Stimulated activated CD4-positive, alpha-beta T cell treated with anti-CD3 and anti-CD28 coated beads, Interleukin-4, amount 100 ng/mL, for 24 hours (primary cell): ENCODE data around the gene WWTR1.

Source experiments
- DNase-seq: peaks from one replicate; pipeline ENCODE4 v3.0.0-alpha.2; 2020

Gene WWTR1

DNA sequence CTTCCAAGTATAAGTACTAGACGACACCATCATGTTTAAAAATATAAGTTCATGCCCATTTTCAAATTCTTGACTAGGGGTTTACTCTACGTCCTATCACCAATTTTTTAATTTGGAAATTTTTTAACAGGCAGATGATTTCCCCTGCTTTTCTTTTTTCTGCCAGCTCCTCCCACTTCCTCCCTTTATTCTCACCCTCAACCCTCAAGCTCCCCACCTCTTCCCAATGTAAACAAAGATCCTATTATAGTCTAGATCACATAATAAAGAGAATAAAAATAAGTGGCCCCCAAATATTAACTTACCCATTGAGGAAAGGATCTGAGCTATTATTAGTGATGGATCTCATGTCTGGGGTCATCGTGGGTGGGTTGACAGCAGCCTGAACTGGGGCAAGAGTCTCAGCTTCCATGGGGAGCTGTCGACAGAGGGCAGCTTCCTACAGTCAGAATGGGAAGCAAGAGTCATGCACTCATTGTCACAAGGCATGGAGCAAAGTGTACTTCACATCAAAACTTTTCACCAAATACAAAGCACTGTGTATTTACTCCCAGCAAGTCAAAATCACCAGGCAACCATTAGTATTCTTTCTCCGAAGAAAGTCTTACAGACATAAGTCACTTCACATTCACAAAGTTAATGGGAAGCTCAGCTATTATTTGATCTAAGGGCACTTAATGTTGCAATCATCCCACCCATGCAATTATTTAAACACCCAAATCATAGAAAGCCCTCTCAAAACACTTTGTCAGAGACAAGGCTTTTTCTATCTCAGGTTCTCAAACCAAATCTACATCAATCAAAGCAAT is 130.1 kb downstream of the WWTR1 start:
- DNase-seq, result no peak

DNA sequence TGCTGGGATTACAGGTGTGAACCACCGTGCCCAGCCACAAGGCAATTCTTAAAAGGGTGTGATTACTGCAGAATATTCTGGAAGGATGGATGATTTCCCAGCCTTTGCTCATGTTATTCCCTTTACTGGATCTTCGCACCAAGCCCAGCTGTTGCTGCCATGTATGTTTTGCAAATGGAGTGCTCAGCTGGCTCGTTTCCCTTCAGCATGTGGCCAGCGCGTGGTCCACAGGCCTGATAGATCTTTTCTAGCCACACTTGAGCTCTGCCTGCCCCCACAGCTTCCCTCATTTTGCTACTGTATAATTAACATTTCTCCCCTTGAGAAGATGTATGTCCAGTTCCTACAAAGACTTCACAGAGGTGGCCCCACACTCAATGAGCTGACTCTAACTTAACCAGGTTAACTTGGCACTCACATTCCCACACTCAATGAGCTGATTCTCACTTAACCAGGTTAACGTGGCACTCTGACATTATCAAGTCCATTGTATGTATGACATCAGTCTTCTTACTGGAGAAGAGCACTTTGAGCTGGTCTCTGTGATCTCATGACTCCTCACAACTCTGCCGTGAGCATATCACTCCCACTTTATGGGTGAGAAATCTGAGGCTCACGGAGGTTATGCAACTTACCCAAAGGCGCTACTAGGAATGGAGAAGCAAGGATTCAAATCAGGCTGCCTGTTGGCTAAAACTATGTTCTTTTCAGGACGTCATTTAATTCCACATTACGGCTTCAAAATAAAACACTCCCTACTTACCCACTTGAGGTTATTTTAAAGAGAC is 134.1 kb downstream of the WWTR1 start:
- no peak for DNase-seq

DNA sequence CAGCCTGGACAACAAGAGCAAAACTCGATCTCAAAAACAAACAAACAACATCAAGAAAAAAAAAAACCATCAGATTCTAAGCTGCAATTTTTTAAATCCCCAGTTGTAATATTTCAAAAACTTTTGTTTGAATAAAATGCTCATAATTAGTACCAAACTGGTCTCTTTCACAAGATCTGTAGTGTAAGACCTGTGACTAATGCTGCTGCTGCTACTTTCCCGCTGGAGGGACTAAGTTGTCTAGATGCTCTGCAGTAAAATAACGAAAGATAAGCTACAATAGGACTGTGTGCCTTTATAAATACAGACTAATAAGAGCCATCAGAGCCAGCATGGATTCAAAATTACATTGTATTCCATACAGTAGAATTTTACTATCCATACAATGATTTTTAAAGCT is 137.9 kb downstream of the WWTR1 start:
- no peak for DNase-seq

DNA sequence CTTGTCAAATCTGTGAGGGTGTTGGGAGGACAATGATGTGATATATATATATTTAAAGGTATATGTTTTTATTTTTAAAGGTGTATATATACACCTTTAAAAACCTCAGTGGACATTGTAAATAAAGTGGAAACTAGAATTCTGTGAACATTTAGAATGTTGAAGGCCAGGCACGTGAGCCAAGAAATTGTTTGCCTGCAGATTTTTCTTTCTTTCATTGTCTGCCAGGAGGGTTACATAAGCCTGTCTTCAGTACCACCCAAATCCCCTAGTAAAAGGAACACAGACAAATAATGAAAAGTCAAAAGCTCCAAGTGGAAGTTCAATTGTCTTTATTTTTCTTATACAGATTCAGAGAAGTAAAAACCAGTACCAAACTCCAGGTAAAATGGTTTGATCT is 140.9 kb downstream of the WWTR1 start:
- DNase-seq, result no peak

DNA sequence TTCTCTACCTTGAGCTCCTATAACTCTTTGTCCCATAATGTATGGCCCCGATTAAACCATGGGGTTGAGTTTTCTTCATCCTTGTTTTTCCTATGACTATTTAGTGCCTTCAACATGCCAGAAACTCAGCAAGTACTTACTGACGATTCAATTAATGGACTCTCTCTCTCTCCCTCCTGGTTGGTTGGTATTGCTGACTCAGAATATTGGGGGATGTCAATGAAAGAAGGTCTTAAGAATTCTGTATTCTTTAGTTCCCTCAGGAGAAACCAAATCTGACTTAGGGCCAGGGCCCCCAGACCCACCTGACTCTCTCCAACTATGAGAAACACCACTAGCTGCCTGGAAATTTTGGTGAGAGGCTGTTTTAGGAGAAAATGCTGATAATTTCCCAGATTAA is 142.6 kb downstream of the WWTR1 start:
- no peak for DNase-seq

DNA sequence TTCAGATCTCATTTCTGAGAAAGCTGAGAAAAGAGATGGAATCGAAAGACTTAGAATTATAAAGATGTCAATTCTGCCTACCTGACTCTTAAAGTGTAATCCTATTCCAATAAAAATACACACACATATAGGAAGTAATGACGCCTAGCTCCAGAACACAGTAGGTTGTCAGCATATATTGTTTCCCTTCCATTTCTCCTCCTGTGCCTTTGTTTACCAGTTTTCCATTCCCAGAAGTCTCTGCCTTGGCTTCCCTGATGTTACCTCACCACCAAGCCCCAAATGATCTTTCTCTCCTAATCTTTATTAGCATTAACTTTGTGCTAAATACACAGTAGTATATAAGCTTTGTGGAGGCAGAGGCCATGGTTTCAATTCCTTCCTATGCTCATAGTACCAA is 143.4 kb downstream of the WWTR1 start:
- no peak for DNase-seq

DNA sequence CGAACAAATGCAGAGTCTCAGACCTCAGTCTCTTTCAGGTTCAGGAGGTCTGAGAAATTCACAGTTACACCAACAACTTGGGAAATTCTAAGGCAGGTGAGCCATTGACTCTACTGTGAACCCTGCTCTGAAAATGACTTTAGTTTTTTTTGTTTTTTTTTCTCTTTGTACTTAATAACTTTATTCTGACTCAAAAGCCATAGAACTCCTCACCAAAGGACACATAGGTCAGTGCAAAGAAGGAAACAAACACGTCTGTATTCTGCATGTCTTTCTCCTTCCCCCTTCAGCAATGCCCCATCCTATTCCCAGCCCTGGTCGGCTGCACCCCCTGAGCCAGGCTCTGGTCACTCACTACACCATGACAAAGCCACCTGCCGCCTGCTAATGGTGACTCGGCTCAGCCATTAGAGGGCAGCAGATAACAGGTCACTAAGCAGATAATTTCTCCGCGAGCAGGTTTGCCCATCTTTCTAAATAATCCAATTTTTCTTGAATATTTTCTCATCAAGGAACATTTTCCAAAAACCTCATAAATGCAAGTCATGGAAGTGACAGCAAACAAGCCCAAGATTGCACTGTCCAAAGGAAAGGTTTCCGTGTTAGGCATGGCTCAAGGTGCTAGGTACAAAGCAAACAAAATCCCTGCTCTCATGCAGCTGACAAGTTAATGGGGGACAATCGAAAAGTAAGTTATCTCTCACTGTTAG is 145.6 kb downstream of the WWTR1 start:
- DNase-seq, result peak; percentile 21

DNA sequence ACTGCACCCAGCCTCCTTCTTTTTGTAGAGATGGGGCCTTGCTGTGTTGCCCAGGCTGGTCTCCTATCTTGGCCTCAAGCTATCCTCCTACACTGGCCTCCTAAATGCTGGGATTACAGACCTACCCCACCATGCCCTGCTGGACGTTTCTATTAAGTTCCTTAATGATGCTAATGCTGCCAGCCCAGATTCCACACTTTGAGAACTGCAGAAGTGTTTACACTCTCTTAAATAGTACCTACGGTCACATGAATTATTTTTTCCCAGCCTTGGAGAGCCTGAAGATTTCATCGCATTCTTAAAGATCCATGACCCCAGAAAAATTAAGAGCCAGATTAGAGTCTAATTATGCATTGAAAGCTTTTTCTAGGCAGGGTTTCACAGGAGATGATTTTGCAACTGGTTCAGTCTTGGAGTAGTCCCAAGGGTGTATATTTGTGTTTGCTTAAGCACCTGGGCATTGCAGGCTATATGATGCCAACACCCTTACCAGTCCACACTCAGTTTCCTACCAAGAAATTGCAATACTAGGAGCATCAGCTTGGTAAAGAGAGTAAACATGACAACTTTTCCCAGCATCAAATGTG is 146.7 kb downstream of the WWTR1 start:
- no peak for DNase-seq

DNA sequence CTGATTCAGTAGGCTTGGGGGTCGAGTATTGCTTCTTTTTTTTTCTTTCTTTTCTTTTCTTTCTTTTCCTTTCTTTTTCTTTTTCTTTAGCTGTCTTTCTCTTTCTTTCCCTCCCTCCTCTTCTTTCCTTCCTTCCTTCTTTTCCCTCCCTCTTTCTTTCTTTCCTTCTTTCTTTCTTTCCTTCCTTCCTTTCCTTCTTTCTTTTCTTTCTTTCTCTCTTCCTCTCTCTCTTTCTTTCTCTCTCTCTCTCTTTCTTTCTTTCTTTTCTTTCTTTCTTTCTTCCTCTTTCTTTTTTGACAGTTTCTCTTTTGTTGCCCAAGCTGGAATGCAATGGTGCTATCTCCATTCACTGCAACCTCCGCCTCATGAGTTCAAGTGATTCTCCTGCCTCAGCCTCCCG is 147.3 kb downstream of the WWTR1 start:
- DNase-seq, result no peak

DNA sequence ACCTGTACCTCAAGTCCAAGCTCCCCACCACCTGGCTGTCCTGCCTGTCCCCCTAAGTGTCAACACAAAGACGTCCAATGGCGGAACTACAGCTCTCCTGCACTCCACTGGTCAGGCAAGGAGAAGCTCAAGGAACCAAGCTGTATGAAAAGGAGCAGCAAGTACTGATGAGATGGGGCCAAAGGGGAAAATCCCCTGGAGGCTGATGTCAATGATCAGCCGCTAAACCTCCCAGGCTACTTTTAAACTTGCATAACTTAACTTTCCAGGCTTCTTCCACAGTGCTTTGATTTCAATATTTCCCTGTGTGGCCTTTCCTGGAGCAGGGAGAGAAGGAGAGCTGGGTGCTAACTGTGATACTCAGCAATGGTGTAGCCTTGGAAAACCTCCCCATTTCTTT is 148.3 kb downstream of the WWTR1 start:
- no peak for DNase-seq

DNA sequence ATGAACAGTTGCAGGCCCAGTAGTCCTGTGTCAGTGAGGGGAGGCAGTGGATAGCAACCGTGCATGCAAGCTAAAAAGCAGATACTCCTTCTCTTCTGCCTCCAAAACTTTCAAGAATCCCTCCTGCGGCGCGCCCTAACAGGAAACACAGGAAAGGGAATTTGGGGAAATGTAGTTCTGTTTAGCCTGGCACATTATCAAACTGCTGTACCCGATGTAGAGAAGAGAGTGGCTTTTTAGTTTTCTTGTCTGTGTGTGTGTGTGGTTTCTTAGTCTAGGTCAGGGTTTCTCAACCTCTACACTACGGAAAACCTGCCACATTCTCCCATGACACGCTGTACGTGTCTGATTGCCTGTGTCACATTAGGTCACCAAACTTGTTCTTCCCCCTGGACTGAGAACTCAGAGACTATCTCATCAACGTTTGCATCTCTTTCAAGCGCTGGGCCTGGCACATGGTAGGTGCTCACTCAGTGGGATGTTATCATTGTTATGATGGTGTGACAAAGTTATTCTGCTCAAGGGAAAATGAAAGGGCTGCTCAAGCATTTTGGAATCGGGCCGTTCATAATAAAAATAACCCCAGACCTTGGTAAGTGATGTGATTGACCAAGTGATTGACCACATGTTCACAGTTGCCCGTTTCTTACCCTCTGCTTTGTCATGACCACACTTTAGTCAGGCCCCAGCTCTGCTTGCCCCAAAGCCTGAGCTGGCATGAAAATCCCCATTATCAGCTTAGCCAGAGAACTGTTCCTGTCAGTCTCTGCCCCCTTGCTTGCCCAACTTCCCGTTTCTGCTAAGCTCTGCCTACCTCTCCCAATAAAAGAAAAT is 150.1 kb downstream of the WWTR1 start:
- no peak for DNase-seq

DNA sequence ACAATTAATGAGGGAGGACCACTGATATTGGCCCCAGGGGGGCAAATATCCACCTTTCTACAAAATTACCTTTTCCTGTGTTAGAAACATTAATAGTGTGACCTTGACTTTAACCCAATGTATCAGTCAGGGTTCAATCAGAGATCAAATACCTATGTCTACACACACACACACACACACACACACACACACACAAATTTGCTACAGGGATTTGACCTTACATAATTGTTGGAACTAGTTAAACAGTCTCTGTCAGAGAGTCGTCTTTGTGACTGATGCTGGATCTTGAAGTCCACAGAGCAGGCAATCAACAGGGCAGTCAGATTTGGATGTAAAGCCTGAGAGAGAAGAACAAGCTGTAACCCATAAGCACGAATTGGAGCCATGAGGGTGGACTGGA is 150.9 kb downstream of the WWTR1 start:
- no peak for DNase-seq

DNA sequence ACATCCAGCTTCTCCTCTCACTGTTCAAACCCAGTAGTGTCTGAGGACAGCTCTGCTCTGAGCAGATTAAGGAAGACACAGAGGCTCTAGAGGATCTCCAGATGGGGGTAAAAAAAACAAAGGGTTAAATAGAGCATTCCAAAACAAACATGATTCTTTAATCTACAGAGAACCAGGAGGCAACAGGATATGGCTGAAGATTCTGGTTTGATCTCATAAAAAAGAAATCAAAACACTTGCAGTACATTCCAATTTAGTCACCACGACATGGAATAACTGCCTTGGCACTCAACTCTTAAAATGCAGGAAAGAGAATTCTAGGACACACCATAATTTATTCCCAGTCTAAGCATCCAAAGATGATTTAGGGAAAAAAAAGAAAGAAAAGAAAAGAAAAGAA is 151.3 kb downstream of the WWTR1 start:
- no peak for DNase-seq

DNA sequence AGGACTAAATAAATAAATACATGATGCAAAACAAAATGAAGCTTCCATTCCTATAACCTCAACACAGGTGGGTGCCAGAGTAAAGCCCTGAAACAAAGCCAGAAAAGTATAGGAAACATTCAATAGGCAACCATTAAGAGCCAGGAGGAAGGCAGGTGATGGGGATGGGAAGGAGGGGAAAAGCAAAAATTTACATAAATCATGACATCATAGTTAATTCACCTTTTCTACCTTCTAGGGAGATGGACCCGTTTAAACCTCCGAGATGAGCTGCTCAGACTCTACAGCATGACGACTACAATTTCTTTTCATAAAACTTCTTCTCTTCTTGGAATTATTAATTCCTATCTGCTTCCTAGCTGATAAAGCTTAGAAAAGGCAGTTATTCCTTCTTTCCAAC is 155.4 kb downstream of the WWTR1 start:
- DNase-seq, result no peak

DNA sequence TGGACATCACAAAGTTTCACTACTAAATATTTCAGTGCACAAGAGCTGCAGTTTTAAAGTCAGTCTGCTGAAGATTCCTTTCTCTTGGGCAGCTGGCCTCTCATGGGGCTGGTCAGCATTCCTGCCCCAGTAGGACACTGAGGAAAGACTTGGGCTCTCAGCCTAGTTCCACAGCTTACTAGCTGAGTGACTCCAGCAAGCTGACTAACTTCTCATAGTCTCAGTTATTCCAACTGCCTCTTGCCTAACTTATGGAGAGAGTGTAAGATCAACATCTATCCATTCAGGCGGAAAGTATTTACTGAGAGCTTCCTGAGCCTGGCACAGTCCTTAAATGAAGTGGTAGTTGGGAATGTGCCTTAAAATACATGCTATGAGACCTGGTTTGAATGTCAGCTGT is 156.3 kb downstream of the WWTR1 start:
- no peak for DNase-seq

DNA sequence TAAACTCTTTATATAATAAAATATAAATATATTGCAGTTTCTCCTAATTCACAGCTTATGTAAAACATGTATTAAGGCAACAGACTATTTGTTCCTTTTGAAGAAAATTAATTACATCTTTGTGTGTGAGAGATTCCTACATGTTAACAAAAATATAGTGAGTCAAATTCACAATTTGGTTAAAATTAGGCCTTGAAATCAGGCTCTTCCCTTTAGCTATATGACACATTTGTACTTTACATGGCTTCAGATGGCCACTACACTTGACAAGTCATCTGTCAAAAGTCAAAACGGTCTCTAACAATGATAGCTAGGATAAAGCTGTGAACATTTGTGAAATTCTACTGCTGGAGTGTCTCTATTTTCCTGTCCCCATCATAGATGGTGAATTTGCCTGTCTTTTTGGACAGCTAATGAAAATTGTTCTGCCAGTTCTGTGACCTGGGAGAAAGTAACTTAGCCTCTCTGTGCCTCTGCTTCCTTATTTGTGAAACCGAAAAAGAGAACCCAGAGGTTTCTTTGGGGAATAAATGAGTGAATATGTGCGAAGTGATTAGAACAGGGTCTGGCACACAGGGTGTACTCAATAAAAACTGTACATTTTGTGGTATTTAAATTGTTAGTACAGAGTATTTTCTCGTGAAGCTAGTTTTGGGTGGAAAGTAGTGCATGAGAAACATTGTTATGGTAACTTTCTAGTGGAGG is 159.7 kb downstream of the WWTR1 start:
- DNase-seq, result no peak

DNA sequence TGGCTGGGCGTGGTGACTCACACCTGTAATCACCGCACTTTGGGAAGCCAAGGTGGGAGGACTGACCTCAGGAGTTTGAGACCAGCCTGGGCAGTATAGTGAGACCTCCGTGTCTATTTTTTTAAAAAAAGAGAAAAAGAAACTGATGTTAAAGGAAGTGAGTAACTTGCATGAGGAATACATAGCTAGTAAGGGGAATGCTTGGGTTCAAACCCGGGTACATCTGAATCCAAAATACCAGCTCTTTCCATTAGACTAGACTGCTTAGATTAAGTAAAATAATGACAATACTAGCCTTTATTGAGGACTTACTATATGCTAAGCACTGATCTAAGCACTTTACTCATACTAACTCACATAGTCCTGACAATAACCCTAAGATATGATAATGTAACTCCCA is 160.9 kb downstream of the WWTR1 start:
- no peak for DNase-seq

DNA sequence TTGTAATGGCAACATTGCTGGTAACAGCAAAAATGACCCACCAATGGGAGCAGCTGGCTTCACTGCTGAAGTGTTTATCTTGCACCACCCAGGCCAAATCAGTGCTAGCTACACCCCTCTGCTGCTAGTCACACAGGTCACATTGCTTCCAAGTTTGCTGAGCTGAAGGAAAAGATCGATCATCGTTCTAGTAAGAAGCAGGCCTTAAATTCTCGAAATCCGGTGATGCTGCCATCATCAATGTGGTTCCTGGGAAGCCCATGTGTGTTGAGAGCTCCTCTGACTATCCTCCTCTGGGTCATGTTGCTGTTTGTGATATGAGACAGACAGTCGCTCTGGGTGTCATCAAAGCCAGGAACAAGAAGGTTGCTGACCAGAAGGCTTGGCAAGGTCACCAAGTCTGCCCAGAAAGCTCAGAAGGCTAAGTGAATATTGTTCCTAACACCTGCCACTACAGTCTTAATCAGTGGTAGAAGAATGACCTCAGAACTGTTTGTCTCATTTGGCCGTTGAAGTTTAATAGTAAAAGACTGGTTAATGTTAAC is 162.2 kb downstream of the WWTR1 start:
- DNase-seq, result no peak

DNA sequence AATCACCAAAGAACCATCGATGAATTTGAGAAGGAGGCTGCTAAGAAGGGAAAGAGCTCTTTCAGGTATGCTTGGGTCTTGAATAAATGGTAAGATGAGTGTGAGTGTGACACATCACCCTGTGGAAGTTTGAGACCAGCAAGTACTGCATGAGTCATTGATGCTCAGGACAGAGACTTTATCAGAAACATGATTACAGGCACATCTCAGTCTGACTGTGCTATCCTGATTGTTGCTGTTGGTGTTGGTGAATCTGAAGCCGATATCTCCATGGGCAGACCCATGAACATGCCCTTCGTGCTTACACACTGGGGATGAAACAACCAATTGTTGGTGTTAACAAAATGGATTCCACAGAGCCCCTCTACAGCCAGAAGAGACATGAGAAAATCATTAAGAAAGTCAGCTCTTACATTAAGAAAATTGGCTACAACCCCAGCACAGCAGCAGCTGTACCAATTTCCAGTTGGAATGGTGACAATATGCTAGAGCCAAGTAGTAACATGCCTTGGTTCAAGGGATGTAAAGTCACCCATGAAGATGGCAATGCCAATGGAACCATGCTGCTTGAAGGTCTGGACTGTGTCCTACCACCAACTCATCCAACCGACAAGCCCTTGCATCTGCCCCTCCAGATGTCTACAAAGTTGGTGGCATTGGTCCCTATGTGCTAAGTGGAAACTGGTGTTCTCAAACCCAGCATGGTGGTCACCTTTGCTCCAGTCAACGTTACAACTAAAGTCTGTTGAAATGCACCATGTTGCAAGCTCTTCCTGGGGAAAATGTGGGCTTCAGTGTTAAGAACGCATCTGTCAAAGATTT is 162.9 kb downstream of the WWTR1 start:
- no peak for DNase-seq

DNA sequence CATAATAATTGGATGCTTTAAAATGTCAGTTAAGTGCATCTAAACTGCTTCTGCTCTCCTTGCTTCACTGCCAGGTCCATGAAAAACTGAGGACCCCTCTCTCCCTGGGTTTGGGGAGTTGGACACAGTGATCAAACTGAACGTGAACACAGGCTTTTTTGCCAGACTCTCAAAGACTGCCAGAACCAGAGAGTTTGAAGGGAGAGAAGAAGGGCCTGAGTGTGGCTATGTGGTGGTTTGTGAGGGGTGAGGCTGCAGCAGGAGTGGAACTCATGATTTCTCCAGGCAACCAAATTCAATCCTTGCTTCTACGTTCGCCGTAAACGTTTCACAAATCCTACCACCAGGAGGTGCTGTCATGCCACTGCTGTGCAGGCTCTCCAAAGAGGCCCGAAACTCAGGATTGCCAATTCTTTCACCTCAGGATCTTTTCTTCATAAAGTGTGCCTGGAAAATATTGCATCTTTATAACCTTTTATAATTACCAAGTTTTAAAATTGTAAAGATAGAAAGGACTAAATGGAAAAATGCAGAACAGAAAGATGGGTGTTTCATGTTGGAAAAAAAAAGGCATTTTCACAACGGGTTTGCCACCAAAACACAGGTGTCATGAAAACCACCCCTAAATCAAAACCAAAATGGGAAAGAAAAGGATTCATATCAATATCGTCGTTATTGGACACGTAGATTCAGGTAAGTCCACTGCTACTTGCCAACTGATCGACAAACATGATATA is 163.6 kb downstream of the WWTR1 start:
- DNase-seq, result peak; percentile 27
